Mucosa of gallbladder (tissue), 1 donor: ENCODE measurements around the gene DDX10. TPM values are rescaled to one million over a fixed set of nuclear protein-coding genes. Genes with fewer than 3 reads are reported as not detected.

Experiments used
- DNase-seq: peaks from one replicate; pipeline ENCODE4 v3.0.0-alpha.2; 2020; ENCODE audit warnings: low spot score
- total RNA-seq: library from RNA; stranded (reverse); gene quantifications from one replicate; pipeline ENCODE4 v1.2.1, GENCODE V29; 2021
- donor health status: DM: no; HTN: no; CAD: no.

The DDX10 gene
- total RNA-seq, 1 donor from 2014 or later: 18.4 TPM

GRCh38 chr11:108906826-108907225 is 242.0 kb downstream of the DDX10 start:
- DNase-seq: no peak

DNA sequence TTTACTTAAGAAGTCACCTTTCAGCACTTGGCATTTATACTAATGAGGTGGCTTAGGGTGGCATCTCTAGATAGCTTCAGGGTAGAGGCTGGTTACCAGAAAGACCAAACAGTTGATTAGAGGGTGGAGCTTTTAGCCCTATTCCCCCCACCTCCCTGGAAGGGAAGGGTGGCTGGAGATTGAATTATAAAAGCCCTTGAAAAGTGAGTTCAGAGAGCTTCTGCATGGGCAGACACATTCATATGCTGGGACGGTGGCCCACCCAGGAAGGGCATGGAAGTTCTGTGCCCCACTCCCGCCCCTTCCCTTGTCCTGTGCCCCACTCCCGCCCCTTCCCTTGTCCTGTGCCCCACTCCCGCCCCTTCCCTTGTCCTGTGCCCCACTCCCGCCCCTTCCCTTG is 244.2 kb downstream of the DDX10 start:
- no peak for DNase-seq

DNA sequence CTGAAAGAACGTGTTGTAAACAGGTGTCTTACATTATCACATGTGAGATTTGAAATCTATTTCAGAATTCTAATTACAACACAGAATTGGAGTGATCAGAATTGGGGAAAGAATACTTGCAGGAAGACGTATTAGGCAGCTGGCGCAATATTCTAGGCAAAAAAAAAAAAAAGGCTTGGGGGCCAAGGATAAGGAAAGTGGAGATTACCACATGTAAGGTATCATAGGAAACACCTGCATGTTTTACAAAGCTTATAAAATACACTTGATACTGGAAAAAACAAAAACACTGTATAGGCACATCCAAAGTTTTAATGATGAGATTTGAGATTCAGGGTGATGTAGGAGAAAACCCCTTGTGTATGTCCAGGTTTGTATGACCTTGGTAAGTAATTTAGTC is 245.1 kb downstream of the DDX10 start:
- no peak for DNase-seq

DNA sequence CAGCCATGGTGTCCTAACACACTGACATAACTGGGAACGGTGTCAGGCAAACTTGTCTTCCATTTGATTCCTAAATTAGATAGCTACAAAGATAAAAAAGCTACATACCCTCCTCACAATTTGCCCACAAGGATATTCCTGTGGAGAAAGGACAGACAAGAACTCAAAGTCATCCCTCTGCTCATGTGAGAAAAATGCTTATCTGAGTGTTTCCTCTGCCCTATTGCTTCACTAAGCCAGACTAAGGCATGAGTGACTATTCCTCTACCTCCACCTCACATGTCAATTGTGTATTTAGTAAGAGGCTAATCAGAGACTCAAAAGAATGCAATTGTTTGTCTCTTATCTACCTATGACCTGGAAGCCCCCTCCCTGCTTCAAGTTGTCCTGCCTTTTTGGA is 247.7 kb downstream of the DDX10 start:
- no peak for DNase-seq

DNA sequence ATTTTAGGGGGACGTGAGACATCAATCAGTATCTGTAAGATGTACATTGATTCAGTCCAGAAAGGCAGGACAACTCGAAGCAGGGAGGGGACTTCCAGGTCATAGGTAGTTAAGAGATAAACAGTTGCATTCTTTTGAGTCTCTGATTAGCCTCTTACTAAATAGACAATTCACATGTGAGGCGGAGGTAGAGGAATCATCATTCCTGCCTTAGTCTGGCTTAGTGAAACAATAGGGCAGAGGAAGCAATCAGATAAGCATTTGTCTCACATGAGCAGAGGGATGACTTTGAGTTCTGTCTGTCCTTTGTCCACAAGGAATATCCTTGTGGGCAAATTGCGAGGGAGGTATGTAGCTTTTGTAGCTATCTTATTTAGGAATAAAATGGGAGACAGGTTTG is 248.3 kb downstream of the DDX10 start:
- DNase-seq: no peak

GRCh38 chr11:108914211-108914610 is 249.3 kb downstream of the DDX10 start:
- no peak for DNase-seq

GRCh38 chr11:108914981-108915380 is 250.1 kb downstream of the DDX10 start:
- DNase-seq: no peak

- no peak for DNase-seq
These were observed 250.8 kb downstream of the DDX10 start for GRCh38 chr11:108915666-108916065.

GRCh38 chr11:108916290-108916689 is 251.4 kb downstream of the DDX10 start:
- no peak for DNase-seq

- DNase-seq: no peak
These were observed 252.1 kb downstream of the DDX10 start for GRCh38 chr11:108916935-108917334.

DNA sequence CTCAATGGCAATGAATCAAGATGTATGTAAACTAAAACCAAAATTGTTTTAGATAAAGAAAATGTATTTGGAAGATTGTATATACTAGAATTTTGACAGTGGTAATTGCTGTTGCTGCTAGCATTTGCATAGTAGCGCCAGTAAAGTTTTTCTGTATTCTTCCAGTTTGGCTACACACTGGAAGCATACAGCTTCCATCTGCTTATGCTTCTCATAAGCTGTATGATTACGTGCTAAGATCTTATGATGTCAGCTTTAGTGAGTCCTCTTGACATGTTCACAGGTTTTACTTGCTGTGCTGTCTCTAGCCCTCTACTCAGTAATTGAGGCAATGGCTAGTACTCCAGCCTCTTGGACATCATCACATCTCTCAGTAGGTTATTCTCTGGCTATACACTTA is 256.3 kb downstream of the DDX10 start:
- DNase-seq: no peak

DNA sequence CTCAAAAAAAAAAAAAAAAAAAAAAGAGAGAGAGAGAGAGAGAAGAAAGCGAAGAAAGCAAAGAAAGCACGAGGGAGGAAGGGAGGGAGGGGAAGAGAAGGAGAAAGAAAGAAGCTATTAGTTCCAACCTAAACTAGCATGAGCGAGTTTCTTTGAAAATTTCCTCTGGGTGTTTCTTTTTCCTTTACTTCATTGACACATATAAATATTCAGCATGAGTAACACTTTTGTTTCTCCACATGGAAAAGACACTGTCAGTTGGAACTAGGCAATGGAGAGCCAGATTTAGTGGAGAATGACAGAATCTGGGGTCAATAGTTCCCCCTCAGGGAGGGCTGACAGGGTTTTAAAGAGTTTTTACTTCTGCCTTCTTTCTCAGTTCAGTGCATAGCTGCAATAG is 257.4 kb downstream of the DDX10 start:
- DNase-seq: no peak

DNA sequence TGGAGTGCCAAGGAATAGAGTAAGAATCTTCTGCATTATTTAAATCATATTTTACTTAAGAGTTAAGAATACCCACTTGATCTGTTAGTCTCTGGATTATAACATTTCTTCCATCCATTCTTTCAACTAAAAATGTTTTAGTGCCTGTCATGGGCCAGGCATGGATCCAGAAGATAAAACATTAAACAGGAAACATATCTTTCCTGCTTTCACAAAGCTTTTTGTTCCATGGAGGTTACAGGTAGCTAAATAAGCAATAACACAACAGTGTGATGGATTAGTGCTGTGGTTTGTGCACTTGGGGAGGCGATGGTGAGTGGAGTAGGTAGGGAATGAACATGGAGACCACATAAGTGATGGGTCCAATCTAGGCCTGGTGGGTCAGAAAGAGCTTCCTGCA is 258.5 kb downstream of the DDX10 start:
- no peak for DNase-seq

DNA sequence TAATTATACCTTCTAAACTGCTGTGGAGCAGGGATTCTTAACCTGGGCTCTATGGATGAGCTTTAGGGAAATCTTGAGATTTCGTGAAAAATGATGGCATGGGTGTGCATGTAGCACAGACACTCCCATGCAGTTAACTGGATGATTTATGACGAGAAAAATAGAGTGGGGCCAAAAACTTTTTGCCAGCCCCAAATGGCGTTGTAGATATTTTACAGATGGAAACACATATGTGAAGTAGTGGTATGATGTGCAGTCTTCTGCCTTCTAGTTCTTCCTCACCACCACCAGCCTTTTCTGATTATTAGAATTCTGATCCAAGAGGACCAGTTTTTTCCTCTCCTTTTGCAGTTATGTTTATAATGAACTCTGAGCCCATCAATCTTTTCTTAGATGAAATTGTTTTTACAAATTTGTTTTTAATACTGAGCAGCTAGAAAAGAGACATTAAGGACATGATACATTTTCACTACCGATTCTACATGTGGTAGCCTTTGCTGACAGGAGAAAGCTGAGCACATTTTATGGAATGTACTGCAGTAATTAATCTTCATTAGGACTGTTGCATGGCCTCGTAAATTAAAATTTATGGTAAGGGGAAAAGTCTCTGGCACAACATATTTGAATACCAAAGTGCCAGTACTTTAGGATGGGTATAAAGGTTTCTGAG is 261.4 kb downstream of the DDX10 start:
- DNase-seq: no peak

- DNase-seq: no peak
These were observed 262.1 kb downstream of the DDX10 start for GRCh38 chr11:108926841-108927577.

- no peak for DNase-seq
These were observed 263.1 kb downstream of the DDX10 start for GRCh38 chr11:108927791-108928545.

DNA sequence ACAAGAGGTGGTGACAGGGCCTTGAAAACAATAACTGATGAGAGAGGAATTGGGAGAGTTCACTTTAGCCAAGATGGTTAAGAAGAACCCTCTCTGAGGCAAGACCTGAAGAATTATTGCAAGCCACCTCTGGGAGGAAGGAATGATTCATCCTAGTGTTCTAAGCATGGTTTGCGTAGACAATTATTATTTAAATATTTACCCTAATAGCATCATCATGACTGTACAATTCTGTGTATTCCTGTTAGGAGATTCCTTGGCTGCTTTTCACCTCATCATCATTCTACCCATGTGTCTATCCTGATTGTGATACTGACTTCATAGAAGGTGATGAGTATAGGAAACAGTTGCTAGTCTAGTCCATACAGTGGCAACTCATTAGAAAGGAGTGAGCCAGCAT is 264.4 kb downstream of the DDX10 start:
- no peak for DNase-seq

- DNase-seq: no peak
These were observed 266.3 kb downstream of the DDX10 start for GRCh38 chr11:108931168-108931567.

GRCh38 chr11:108933630-108934029 is 268.8 kb downstream of the DDX10 start:
- no peak for DNase-seq

DNA sequence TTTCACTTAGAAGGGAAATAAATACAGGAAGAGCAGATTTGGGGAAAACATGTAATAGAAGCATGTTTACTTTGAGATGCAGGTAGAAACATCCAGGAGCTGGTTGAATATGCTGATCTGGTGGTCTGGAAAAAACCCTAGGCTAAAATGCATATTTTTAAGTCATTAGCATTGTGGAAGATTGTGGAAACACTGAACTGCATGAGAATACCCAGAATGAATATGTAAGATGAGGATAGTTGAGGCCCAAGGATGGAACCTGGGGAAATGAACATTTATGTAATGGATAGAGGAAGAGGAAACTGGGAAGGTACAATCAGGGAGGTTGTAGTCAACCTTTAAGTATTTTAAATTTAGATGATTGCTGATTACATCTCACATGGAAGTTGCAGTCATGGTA is 269.4 kb downstream of the DDX10 start:
- DNase-seq: no peak

GRCh38 chr11:108934696-108935095 is 269.8 kb downstream of the DDX10 start:
- DNase-seq: no peak

GRCh38 chr11:108937746-108938145 is 272.9 kb downstream of the DDX10 start:
- no peak for DNase-seq

GRCh38 chr11:108938604-108939003 is 273.7 kb downstream of the DDX10 start:
- DNase-seq: no peak
